OCI-LY3 (cell line): Measurements from ENCODE around the gene FCHSD2.

Experiments used
- H2AFZ ChIP-seq: fragments of 200-600, 300-600 bp; shearing (Covaris generic); 2 replicates; pipeline ENCODE4 v1.6.0; 2014; ENCODE audit warnings: antibody characterized with exemption, low read depth, low read length
- H3K27ac ChIP-seq: fragments of 200-600, 300-600 bp; sonication (generic); 2 replicates; pipeline ENCODE4 v1.5.1; 2014; ENCODE audit warnings: mild to moderate bottlenecking, low read length, moderate library complexity, mixed read lengths
- H3K27me3 ChIP-seq: fragments of 200-600, 300-600 bp; sonication (generic); 2 replicates; pipeline ENCODE4 v1.6.1; 2014; ENCODE audit warnings: low read depth, low read length, mixed read lengths
- H3K36me3 ChIP-seq: fragments of 200-600, 300-600 bp; sonication (generic); replicated peaks from 2 replicates; pipeline ENCODE3; 2014; ENCODE audit warnings: low read depth, low read length, mixed read lengths
- H3K4me1 ChIP-seq: fragments of 300-600, 200-600 bp; sonication (generic); 2 replicates; pipeline ENCODE4 v1.6.1; 2014; ENCODE audit warnings: low read length, mixed read lengths
- H3K4me2 ChIP-seq: fragments of 200-600, 300-600 bp; sonication (generic); 2 replicates; pipeline ENCODE4 v1.6.1; 2014; ENCODE audit warnings: low read length, mixed read lengths
- H3K4me3 ChIP-seq: fragments of 300-600, 200-600 bp; sonication (generic); 2 replicates; pipeline ENCODE4 v1.5.1; 2014; ENCODE audit warnings: antibody characterized with exemption, mild to moderate bottlenecking, low read length, moderate library complexity
- H3K79me2 ChIP-seq: fragments of 300-600, 200-600 bp; shearing (Covaris generic); 2 replicates; pipeline ENCODE4 v1.6.1; 2014; ENCODE audit warnings: mild to moderate bottlenecking, low read length, mixed read lengths
- H3K9ac ChIP-seq: fragments of 300-600, 200-600 bp; shearing (Covaris generic); 2 replicates; pipeline ENCODE4 v1.6.0; 2014; ENCODE audit warnings: mild to moderate bottlenecking, low read length, moderate library complexity
- H3K9me3 ChIP-seq: fragments of 200-600, 300-600 bp; shearing (Covaris generic); 2 replicates; pipeline ENCODE4 v1.6.1; 2014; ENCODE audit warnings: low read length, mixed read lengths; ENCODE audit not compliant: insufficient read depth
- H4K20me1 ChIP-seq: fragments of 200-600, 300-600 bp; sonication (generic); 2 replicates; pipeline ENCODE4 v1.6.1; 2016; ENCODE audit warnings: low read length, mixed read lengths; ENCODE audit not compliant: insufficient read depth
- EZH2phosphoT487 ChIP-seq: fragments of 200-600 bp; shearing (Covaris generic); IDR thresholded peaks from 2 replicates; pipeline ENCODE4 v1.6.1; 2018; ENCODE audit warnings: antibody characterized with exemption, mixed run types, low read depth
- TF ChIP-seq, protein P1 (sequence below): fragments of 200-600, 300-600 bp; sonication (generic); IDR thresholded peaks from 2 replicates; pipeline ENCODE4 v1.5.1; 2014; ENCODE audit warnings: antibody characterized with exemption, low read length, low read depth

The FCHSD2 gene

DNA sequence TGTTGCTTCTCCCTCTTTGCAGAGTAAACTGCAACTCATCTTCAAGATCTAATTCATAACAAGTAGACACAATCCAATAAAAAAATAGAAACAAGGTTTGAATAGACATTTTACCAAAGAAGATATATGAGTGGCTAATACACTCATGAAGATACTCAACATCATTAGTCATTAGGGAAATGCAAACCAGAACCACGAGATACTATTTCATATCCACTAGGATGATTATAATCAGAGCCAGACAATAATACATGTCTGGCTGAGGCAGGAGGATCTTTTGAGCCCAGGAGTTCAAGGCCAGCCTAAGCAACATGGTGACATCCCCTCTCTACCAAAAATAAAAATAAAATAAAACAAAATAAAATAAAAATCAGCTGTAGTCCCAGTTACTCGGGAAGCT, 242.9 kb downstream of the FCHSD2 start:
- Histone ChIP-seq H3K4me2 (no peak overlapping the region), H3K79me2 (peaks cover 29% of the 10 kb centered on the region), H3K27ac (no peak overlapping the region), H2AFZ (no peak overlapping the region), H3K4me3 (no peak overlapping the region), H4K20me1 (peaks cover 19% of the 10 kb centered on the region), H3K9me3 (no peaks in the 10 kb centered on the region), H3K36me3 (peaks cover 59% of the 10 kb centered on the region), H3K4me1 (no peaks in the 10 kb centered on the region), H3K9ac (no peak overlapping the region), H3K27me3 (no peaks in the 10 kb centered on the region)
- TF ChIP-seq, protein P1, sequence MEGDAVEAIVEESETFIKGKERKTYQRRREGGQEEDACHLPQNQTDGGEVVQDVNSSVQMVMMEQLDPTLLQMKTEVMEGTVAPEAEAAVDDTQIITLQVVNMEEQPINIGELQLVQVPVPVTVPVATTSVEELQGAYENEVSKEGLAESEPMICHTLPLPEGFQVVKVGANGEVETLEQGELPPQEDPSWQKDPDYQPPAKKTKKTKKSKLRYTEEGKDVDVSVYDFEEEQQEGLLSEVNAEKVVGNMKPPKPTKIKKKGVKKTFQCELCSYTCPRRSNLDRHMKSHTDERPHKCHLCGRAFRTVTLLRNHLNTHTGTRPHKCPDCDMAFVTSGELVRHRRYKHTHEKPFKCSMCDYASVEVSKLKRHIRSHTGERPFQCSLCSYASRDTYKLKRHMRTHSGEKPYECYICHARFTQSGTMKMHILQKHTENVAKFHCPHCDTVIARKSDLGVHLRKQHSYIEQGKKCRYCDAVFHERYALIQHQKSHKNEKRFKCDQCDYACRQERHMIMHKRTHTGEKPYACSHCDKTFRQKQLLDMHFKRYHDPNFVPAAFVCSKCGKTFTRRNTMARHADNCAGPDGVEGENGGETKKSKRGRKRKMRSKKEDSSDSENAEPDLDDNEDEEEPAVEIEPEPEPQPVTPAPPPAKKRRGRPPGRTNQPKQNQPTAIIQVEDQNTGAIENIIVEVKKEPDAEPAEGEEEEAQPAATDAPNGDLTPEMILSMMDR: no peak
- no peak for TF ChIP-seq EZH2phosphoT487

DNA sequence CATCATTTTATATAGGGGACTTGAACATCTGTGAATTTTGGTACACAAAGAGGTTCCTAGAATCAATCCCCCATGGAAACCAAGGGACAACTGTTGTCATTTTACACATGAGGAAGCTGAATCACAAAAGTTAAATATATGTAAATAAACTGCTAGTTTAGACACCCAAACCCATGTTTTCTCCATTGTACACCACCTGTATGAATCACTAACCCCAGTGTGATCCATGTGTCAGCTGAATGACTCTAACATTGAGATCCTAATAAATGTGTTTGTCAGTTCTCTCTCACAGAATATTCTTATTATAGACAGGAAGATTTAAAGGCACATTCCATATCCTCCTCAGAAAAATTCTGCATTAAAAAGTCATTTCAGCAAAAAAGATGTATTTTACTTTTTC, 244.6 kb downstream of the FCHSD2 start:
- Histone ChIP-seq H3K9me3 (no peaks in the 10 kb centered on the region), H4K20me1 (peaks cover 10% of the 10 kb centered on the region; the same call in 1 of the 2 replicates), H3K9ac (no peak overlapping the region), H3K27me3 (no peaks in the 10 kb centered on the region), H3K4me2 (no peak overlapping the region), H3K79me2 (peaks cover 23% of the 10 kb centered on the region), H3K36me3 (peaks cover 52% of the 10 kb centered on the region), H3K27ac (no peak overlapping the region), H3K4me1 (no peaks in the 10 kb centered on the region), H3K4me3 (no peak overlapping the region), H2AFZ (no peak overlapping the region)
- TF ChIP-seq, protein P1: no peak
- TF ChIP-seq EZH2phosphoT487: no peak

- peaks cover 31% of the 10 kb centered on the region for H3K79me2 ChIP-seq
- peaks cover 12% of the 10 kb centered on the region; the same call in 1 of the 2 replicates for H4K20me1 ChIP-seq
- H3K9ac ChIP-seq: no peak overlapping the region
- TF ChIP-seq EZH2phosphoT487: no peak
- TF ChIP-seq, protein P1: no peak
- no peak overlapping the region for H3K27ac ChIP-seq
- no peak overlapping the region for H3K4me3 ChIP-seq
- H2AFZ ChIP-seq: no peak overlapping the region
- no peak overlapping the region for H3K4me2 ChIP-seq
- no peaks in the 10 kb centered on the region for H3K27me3 ChIP-seq
- no peaks in the 10 kb centered on the region for H3K4me1 ChIP-seq
- H3K9me3 ChIP-seq: no peaks in the 10 kb centered on the region
- H3K36me3 ChIP-seq: peaks cover 52% of the 10 kb centered on the region
Measured at GRCh38 chr11:72896431-72896830, 245.7 kb downstream of the FCHSD2 start.

- Histone ChIP-seq H3K9ac (no peak overlapping the region), H3K79me2 (peaks cover 52% of the 10 kb centered on the region), H3K4me1 (no peaks in the 10 kb centered on the region), H4K20me1 (peaks cover 28% of the 10 kb centered on the region; the same call in 1 of the 2 replicates), H3K4me2 (no peak overlapping the region), H3K9me3 (no peaks in the 10 kb centered on the region), H3K27ac (no peak overlapping the region), H3K4me3 (no peak overlapping the region), H3K36me3 (peaks cover 70% of the 10 kb centered on the region), H3K27me3 (no peaks in the 10 kb centered on the region), H2AFZ (no peak overlapping the region)
- no peak for TF ChIP-seq EZH2phosphoT487
- TF ChIP-seq, protein P1: no peak
Measured at GRCh38 chr11:72890881-72891280, 251.2 kb downstream of the FCHSD2 start.
